ENCODE measurements around the gene CPXM2. TPM values are rescaled to one million over a fixed set of nuclear protein-coding genes. Genes with fewer than 3 reads are reported as not detected.

The CPXM2 gene
- total and polyA plus RNA-seq, 2 donors, result 5.8 to 6.9 TPM

GRCh38 chr10:123909426-123909825 lies 17.8 kb upstream of the CPXM2 start:
- Histone ChIP-seq H3K27me3 (ENCODE audit: control insufficient read depth in 2 of 2, insufficient read depth in 1 of 2, low read length in 1 of 2) (peaks cover 0 to 3% of the 10 kb centered on the region in 2 donors), H3K36me3 (ENCODE audit: control insufficient read depth in 2 of 2, insufficient read depth in 2 of 2, low read length in 1 of 2) (no peaks in the 10 kb centered on the region), H3K4me3 (ENCODE audit: low read length in 2 of 2) (no peak overlapping the region), H3K9me3 (ENCODE audit: control insufficient read depth in 2 of 2, insufficient read depth in 1 of 2, low read length in 1 of 2) (no peaks in the 10 kb centered on the region), H3K4me1 (ENCODE audit: control insufficient read depth in 2 of 2, insufficient read depth in 2 of 2, low read length in 2 of 2) (no peaks in the 10 kb centered on the region), H3K27ac (ENCODE audit: low read depth in 1 of 2, low read length in 1 of 2) (no peak overlapping the region)
- WGBS, result 42% methylated on average over 5 of the region's 5 CpGs
- DNase-seq (ENCODE audit: low read depth in 6 of 9, low spot score in 9 of 9), result no peak

GRCh38 chr10:123908379-123908778 lies 16.8 kb upstream of the CPXM2 start:
- H3K27ac ChIP-seq (ENCODE audit: low read depth in 1 of 2, low read length in 1 of 2), result no peak overlapping the region
- no peaks in the 10 kb centered on the region for H3K36me3 ChIP-seq (ENCODE audit: control insufficient read depth in 2 of 2, insufficient read depth in 2 of 2, low read length in 1 of 2)
- no peak overlapping the region for H3K4me3 ChIP-seq (ENCODE audit: low read length in 2 of 2)
- peaks cover 0 to 3% of the 10 kb centered on the region in 2 donors for H3K27me3 ChIP-seq (ENCODE audit: control insufficient read depth in 2 of 2, insufficient read depth in 1 of 2, low read length in 1 of 2)
- no peaks in the 10 kb centered on the region for H3K9me3 ChIP-seq (ENCODE audit: control insufficient read depth in 2 of 2, insufficient read depth in 1 of 2, low read length in 1 of 2)
- DNase-seq (ENCODE audit: low read depth in 6 of 9, low spot score in 9 of 9), result no peak
- no peaks in the 10 kb centered on the region for H3K4me1 ChIP-seq (ENCODE audit: control insufficient read depth in 2 of 2, insufficient read depth in 2 of 2, low read length in 2 of 2)
- WGBS, result 89% methylated on average over 4 of the region's 4 CpGs

DNA sequence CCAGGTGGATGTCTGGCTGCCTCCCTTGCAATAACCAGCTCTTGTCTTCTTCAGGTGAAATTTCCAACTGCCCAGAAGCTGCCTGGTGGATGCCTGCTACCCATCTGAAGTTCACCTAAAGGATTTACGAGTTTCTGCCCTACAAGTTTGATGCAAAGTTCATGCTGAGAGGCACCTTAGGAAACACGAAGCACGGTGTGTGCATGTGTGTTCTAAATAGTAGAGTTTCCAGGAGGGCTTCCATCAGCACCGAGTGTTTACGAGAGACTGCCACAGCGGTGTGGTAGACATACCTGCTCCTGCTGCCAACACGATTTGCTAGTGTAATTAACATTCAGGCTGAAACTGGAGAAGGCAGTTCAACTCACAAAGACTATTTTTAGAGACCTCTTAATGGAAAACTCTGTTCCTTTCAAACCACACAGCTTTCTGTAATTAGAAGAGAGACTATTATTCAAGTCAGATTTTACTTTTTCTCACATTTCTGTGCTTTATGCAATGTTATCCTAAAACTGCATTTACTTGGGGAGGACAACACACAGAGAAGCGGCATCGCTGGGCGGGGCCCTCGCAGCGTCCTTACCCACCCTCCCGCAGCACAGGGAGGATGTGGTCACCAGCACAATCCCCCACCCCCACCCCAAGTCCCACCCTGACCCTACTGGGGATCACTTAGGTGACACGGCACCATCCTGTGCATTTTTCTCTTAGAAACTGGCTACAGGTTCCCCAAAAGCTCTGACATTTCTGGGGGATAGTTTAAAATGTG lies 15.5 kb upstream of the CPXM2 start:
- H3K36me3 ChIP-seq (ENCODE audit: control insufficient read depth in 2 of 2, insufficient read depth in 2 of 2, low read length in 1 of 2), result no peaks in the 10 kb centered on the region
- H3K27me3 ChIP-seq (ENCODE audit: control insufficient read depth in 2 of 2, insufficient read depth in 1 of 2, low read length in 1 of 2), result peaks cover 0 to 3% of the 10 kb centered on the region in 2 donors
- no peaks in the 10 kb centered on the region for H3K9me3 ChIP-seq (ENCODE audit: control insufficient read depth in 2 of 2, insufficient read depth in 1 of 2, low read length in 1 of 2)
- 69% methylated on average over 14 of the region's 14 CpGs for WGBS
- no peak overlapping the region for H3K27ac ChIP-seq (ENCODE audit: low read depth in 1 of 2, low read length in 1 of 2)
- H3K4me1 ChIP-seq (ENCODE audit: control insufficient read depth in 2 of 2, insufficient read depth in 2 of 2, low read length in 2 of 2), result no peaks in the 10 kb centered on the region
- no peak for DNase-seq (ENCODE audit: low read depth in 6 of 9, low spot score in 9 of 9)
- no peak overlapping the region for H3K4me3 ChIP-seq (ENCODE audit: low read length in 2 of 2)

DNA sequence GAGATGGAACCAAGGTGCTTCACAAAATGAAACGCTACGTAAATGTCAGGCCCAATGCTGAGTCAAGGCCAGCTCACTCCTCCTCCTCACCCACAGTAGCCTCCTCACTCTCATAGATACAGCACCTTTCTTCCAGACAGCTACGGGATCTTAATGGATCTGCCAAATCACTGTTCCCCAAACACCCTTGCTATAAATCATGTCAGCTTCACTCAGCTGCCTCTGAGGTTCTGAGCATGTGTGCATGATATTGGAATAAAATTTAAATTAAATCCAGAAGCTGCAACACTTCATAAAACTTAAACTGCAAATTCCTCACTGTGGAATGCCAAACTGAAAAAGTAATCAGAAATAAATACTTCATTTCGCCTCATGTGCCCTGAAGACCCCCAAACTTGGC lies 14.7 kb upstream of the CPXM2 start:
- no peak overlapping the region for H3K4me3 ChIP-seq (ENCODE audit: low read length in 2 of 2)
- 92% methylated on average over 4 of the region's 4 CpGs for WGBS
- H3K4me1 ChIP-seq (ENCODE audit: control insufficient read depth in 2 of 2, insufficient read depth in 2 of 2, low read length in 2 of 2), result no peaks in the 10 kb centered on the region
- H3K27me3 ChIP-seq (ENCODE audit: control insufficient read depth in 2 of 2, insufficient read depth in 1 of 2, low read length in 1 of 2), result peaks cover 0 to 3% of the 10 kb centered on the region in 2 donors
- H3K36me3 ChIP-seq (ENCODE audit: control insufficient read depth in 2 of 2, insufficient read depth in 2 of 2, low read length in 1 of 2), result no peaks in the 10 kb centered on the region
- no peaks in the 10 kb centered on the region for H3K9me3 ChIP-seq (ENCODE audit: control insufficient read depth in 2 of 2, insufficient read depth in 1 of 2, low read length in 1 of 2)
- no peak overlapping the region for H3K27ac ChIP-seq (ENCODE audit: low read depth in 1 of 2, low read length in 1 of 2)
- DNase-seq (ENCODE audit: low read depth in 6 of 9, low spot score in 9 of 9), result no peak

DNA sequence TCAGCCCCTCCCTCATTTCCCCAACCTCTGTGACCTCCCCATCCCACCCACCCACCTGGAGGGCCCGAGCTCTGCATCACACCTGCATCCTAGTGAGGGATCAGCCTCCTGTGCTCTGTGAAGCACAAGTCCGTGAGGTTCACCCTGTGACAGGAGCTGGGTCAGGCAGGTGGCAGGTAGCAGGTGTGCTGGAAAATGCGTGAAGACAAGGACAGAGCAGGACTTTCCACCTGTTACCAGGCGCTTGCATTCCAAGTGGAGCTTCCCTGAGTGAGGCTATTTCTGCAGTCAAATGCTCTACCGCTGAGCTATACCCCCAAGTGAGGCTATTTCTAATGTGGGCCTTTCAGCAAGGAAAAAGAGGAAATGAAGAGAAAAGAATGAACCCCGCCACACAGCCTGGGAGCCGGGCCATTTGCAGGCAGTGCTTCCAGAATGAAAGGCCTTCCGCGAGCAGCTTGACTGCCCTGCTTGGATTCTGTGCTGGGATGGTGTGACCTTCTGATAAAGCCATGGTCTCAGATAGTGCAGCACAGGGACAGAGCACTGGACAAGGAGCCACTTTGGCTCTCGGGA lies 13.3 kb upstream of the CPXM2 start:
- WGBS, result 65% methylated on average over 10 of the region's 10 CpGs
- H3K27me3 ChIP-seq (ENCODE audit: control insufficient read depth in 2 of 2, insufficient read depth in 1 of 2, low read length in 1 of 2), result peaks cover 0 to 3% of the 10 kb centered on the region in 2 donors
- no peaks in the 10 kb centered on the region for H3K9me3 ChIP-seq (ENCODE audit: control insufficient read depth in 2 of 2, insufficient read depth in 1 of 2, low read length in 1 of 2)
- H3K4me3 ChIP-seq (ENCODE audit: low read length in 2 of 2), result no peak overlapping the region
- no peak for DNase-seq (ENCODE audit: low read depth in 6 of 9, low spot score in 9 of 9)
- no peak overlapping the region for H3K27ac ChIP-seq (ENCODE audit: low read depth in 1 of 2, low read length in 1 of 2)
- H3K4me1 ChIP-seq (ENCODE audit: control insufficient read depth in 2 of 2, insufficient read depth in 2 of 2, low read length in 2 of 2), result no peaks in the 10 kb centered on the region
- no peaks in the 10 kb centered on the region for H3K36me3 ChIP-seq (ENCODE audit: control insufficient read depth in 2 of 2, insufficient read depth in 2 of 2, low read length in 1 of 2)

DNA sequence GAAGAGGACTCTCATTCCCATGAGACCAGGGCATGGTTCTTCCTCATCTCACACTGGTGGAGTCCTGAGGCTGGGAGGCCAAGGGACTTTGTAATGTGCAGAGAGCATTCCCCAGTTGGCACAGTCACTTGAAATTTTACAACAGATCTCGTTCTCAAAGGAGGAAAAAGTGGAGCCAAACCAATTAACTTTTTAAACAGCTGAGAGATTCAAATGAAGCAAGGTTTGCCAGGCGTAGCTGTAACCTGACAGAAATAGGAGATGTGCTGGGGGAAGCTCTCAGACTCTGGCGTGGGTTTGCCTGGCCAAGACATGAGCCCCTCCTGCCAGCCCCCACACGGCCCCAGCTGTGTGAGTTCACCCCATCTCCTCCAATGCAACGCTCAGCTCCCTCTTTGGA lies 12.0 kb upstream of the CPXM2 start:
- 84% methylated on average over 5 of the region's 5 CpGs for WGBS
- Histone ChIP-seq H3K9me3 (ENCODE audit: control insufficient read depth in 2 of 2, insufficient read depth in 1 of 2, low read length in 1 of 2) (no peaks in the 10 kb centered on the region), H3K4me1 (ENCODE audit: control insufficient read depth in 2 of 2, insufficient read depth in 2 of 2, low read length in 2 of 2) (no peaks in the 10 kb centered on the region), H3K27ac (ENCODE audit: low read depth in 1 of 2, low read length in 1 of 2) (no peak overlapping the region), H3K27me3 (ENCODE audit: control insufficient read depth in 2 of 2, insufficient read depth in 1 of 2, low read length in 1 of 2) (peaks cover 0 to 3% of the 10 kb centered on the region in 2 donors), H3K36me3 (ENCODE audit: control insufficient read depth in 2 of 2, insufficient read depth in 2 of 2, low read length in 1 of 2) (no peaks in the 10 kb centered on the region), H3K4me3 (ENCODE audit: low read length in 2 of 2) (no peak overlapping the region)
- no peak for DNase-seq (ENCODE audit: low read depth in 6 of 9, low spot score in 9 of 9)

GRCh38 chr10:123901621-123902020 lies 10.0 kb upstream of the CPXM2 start:
- H3K27ac ChIP-seq (ENCODE audit: low read depth in 1 of 2, low read length in 1 of 2), result no peak overlapping the region
- WGBS, result 96% methylated on average over 4 of the region's 4 CpGs

GRCh38 chr10:123897146-123897545 lies 5.5 kb upstream of the CPXM2 start:
- Histone ChIP-seq H3K27me3 (ENCODE audit: control insufficient read depth in 2 of 2, insufficient read depth in 1 of 2, low read length in 1 of 2) (peaks cover under 1 to 15% of the 10 kb centered on the region in 2 donors), H3K4me1 (ENCODE audit: control insufficient read depth in 2 of 2, insufficient read depth in 2 of 2, low read length in 2 of 2) (no peaks in the 10 kb centered on the region), H3K36me3 (ENCODE audit: control insufficient read depth in 2 of 2, insufficient read depth in 2 of 2, low read length in 1 of 2) (no peaks in the 10 kb centered on the region), H3K4me3 (ENCODE audit: low read length in 2 of 2) (no peak overlapping the region), H3K27ac (ENCODE audit: low read depth in 1 of 2, low read length in 1 of 2) (no peak overlapping the region), H3K9me3 (ENCODE audit: control insufficient read depth in 2 of 2, insufficient read depth in 1 of 2, low read length in 1 of 2) (peaks cover 0 to 6% of the 10 kb centered on the region in 2 donors)
- WGBS, result 83% methylated on average over 4 of the region's 4 CpGs
- no peak for DNase-seq (ENCODE audit: low read depth in 6 of 9, low spot score in 9 of 9)

More at GRCh38 chr10:123901621-123902020, 10.0 kb upstream of the CPXM2 start:
- H3K36me3 ChIP-seq (ENCODE audit: control insufficient read depth in 2 of 2, insufficient read depth in 2 of 2, low read length in 1 of 2), result no peaks in the 10 kb centered on the region
- no peak overlapping the region for H3K4me3 ChIP-seq (ENCODE audit: low read length in 2 of 2)
- no peak for DNase-seq (ENCODE audit: low read depth in 6 of 9, low spot score in 9 of 9)
- no peaks in the 10 kb centered on the region for H3K4me1 ChIP-seq (ENCODE audit: control insufficient read depth in 2 of 2, insufficient read depth in 2 of 2, low read length in 2 of 2)
- H3K9me3 ChIP-seq (ENCODE audit: control insufficient read depth in 2 of 2, insufficient read depth in 1 of 2, low read length in 1 of 2), result no peaks in the 10 kb centered on the region
- H3K27me3 ChIP-seq (ENCODE audit: control insufficient read depth in 2 of 2, insufficient read depth in 1 of 2, low read length in 1 of 2), result no peaks in the 10 kb centered on the region

- Histone ChIP-seq H3K36me3 (ENCODE audit: control insufficient read depth in 2 of 2, insufficient read depth in 2 of 2, low read length in 1 of 2) (no peaks in the 10 kb centered on the region), H3K4me1 (ENCODE audit: control insufficient read depth in 2 of 2, insufficient read depth in 2 of 2, low read length in 2 of 2) (no peaks in the 10 kb centered on the region), H3K27me3 (ENCODE audit: control insufficient read depth in 2 of 2, insufficient read depth in 1 of 2, low read length in 1 of 2) (peaks cover 8 to 21% of the 10 kb centered on the region in 2 donors), H3K9me3 (ENCODE audit: control insufficient read depth in 2 of 2, insufficient read depth in 1 of 2, low read length in 1 of 2) (peaks cover 0 to 6% of the 10 kb centered on the region in 2 donors), H3K27ac (ENCODE audit: low read depth in 1 of 2, low read length in 1 of 2) (no peak overlapping the region), H3K4me3 (ENCODE audit: low read length in 2 of 2) (no peak overlapping the region)
- WGBS, result 91% methylated on average over 4 of the region's 4 CpGs
- no peak for DNase-seq (ENCODE audit: low read depth in 6 of 9, low spot score in 9 of 9)
These were observed 4.8 kb upstream of the CPXM2 start for GRCh38 chr10:123896246-123896927.
